Measurements from ENCODE around the gene CDHR2. TPM values are rescaled to one million over a fixed set of nuclear protein-coding genes. Genes with fewer than 3 reads are reported as not detected.
A peak's percentile ranks its signal among the peaks of the same experiment; 100 is the strongest.

Gene CDHR2
- total and polyA plus RNA-seq, 2 of the 13 experiments (the other 11 are each of a cell fraction or from before 2014, with no cell fraction given) = 17.9 to 20.9 TPM

DNA sequence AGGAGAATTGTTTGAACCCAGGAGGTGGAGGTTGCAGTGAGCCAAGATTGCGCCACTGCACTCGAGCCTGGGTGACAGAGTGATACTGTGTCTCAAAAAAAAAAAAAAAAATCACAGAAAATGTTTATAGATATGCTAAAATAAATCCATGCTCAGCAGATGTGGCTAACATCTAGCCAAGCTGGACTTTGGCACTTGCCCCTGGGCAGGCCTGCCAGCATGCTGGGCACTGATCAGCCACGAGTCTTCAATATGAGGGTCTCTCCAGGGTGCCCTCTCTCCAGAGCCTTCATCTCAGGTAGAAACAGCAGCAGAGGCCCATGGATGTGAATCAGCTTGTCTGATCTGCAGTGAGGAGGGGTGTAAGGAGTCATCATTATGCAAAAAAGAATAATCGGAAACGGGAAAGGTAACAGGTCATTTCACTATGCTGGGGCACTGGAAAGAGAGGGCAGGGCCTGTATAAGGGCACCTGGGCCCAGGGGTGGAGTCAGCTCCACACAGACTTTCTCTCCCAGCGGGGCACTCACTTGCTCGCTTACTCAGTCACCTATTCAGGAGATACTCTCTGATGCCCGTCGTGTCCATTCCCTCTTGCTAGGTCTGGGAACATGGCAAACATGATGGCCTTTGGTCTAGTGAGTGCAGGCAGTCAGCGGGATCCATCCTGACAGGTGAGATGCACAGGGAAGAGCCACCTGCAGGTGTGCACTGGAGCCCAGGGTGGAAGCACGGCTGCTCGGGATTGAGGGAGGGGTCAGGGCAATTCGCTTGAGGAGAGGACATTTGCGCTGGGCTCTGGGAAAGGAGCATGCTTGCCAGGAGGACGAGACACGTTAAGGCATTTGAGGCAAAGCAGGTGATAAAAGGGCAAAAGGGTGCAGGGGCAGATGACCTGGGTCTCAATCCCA lies 29.1 kb upstream of the CDHR2 start:
- ATAC-seq (peak; percentile 60), DNase-seq (ENCODE audit: low spot score) (no peak), FAIRE-seq (no peak)
- TF ChIP-seq, protein P1, sequence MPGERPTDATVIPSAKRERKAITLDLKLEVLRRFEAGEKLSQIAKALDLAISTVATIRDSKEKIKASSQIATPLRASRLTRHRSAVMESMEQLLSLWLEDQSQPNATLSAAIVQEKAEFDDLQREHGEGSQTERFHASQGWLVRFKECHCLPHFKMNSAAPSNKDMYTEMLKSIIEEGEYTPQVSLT (CRISPR knock-in tag; IDR thresholded peaks at IDR 0.05; ENCODE audit: borderline replicate concordance, low read depth) = no peak
- TF ChIP-seq ZNF792 (CRISPR knock-in tag; IDR thresholded peaks at IDR 0.05) = no peak
- TF ChIP-seq ZNF501 (CRISPR knock-in tag; IDR thresholded peaks at IDR 0.05) = no peak
- TF ChIP-seq ZNF614 (CRISPR knock-in tag; IDR thresholded peaks at IDR 0.05; ENCODE audit: borderline replicate concordance) = no peak
- TF ChIP-seq, protein P2, sequence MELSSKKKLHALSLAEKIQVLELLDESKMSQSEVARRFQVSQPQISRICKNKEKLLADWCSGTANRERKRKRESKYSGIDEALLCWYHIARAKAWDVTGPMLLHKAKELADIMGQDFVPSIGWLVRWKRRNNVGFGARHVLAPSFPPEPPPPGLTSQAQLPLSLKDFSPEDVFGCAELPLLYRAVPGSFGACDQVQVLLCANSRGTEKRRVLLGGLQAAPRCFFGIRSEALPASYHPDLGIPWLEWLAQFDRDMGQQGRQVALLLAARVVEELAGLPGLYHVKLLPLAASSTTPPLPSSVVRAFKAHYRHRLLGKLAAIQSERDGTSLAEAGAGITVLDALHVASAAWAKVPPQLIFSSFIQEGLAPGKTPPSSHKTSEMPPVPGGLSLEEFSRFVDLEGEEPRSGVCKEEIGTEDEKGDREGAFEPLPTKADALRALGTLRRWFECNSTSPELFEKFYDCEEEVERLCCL (CRISPR knock-in tag; IDR thresholded peaks at IDR 0.05; ENCODE audit: borderline replicate concordance) = no peak
- no peak for TF ChIP-seq NR2F2 (IDR thresholded peaks at IDR 0.05; ENCODE audit: borderline replicate concordance, low read depth)
- no peak for TF ChIP-seq ZNF775 (CRISPR knock-in tag; IDR thresholded peaks at IDR 0.05; ENCODE audit: borderline replicate concordance)
- no peak for TF ChIP-seq ZNF446 (CRISPR knock-in tag; IDR thresholded peaks at IDR 0.05)
- TF ChIP-seq, protein P3, sequence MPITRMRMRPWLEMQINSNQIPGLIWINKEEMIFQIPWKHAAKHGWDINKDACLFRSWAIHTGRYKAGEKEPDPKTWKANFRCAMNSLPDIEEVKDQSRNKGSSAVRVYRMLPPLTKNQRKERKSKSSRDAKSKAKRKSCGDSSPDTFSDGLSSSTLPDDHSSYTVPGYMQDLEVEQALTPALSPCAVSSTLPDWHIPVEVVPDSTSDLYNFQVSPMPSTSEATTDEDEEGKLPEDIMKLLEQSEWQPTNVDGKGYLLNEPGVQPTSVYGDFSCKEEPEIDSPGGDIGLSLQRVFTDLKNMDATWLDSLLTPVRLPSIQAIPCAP (CRISPR knock-in tag; IDR thresholded peaks at IDR 0.05; ENCODE audit: low read depth) = no peak
- TF ChIP-seq, protein P4, sequence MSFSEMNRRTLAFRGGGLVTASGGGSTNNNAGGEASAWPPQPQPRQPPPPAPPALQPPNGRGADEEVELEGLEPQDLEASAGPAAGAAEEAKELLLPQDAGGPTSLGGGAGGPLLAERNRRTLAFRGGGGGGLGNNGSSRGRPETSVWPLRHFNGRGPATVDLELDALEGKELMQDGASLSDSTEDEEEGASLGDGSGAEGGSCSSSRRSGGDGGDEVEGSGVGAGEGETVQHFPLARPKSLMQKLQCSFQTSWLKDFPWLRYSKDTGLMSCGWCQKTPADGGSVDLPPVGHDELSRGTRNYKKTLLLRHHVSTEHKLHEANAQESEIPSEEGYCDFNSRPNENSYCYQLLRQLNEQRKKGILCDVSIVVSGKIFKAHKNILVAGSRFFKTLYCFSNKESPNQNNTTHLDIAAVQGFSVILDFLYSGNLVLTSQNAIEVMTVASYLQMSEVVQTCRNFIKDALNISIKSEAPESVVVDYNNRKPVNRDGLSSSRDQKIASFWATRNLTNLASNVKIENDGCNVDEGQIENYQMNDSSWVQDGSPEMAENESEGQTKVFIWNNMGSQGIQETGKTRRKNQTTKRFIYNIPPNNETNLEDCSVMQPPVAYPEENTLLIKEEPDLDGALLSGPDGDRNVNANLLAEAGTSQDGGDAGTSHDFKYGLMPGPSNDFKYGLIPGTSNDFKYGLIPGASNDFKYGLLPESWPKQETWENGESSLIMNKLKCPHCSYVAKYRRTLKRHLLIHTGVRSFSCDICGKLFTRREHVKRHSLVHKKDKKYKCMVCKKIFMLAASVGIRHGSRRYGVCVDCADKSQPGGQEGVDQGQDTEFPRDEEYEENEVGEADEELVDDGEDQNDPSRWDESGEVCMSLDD (CRISPR knock-in tag; IDR thresholded peaks at IDR 0.05; ENCODE audit: borderline replicate concordance) = no peak
- TF ChIP-seq ZNF382 (CRISPR knock-in tag; IDR thresholded peaks at IDR 0.05; ENCODE audit: borderline replicate concordance) = no peak
- no peak for TF ChIP-seq KAT8 (CRISPR knock-in tag; IDR thresholded peaks at IDR 0.05)
- TF ChIP-seq NFIC (IDR thresholded peaks at IDR 0.05; ENCODE audit: low read length) = no peak
- TF ChIP-seq, protein P5, sequence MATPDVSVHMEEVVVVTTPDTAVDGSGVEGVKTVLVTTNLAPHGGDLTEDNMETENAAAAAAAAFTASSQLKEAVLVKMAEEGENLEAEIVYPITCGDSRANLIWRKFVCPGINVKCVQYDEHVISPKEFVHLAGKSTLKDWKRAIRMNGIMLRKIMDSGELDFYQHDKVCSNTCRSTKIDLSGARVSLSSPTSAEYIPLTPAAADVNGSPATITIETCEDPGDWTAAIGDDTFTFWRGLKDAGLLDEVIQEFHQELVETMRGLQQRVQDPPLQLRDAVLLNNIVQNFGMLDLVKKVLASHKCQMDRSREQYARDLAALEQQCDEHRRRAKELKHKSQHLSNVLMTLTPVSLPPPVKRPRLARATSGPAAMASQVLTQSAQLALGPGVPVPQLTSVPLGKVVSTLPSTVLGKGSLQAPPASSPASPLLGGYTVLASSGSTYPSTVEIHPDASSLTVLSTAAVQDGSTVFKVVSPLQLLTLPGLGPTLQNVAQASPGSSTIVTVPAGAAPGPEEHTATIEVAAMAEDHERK (CRISPR knock-in tag; IDR thresholded peaks at IDR 0.05; ENCODE audit: low read depth) = no peak
- TF ChIP-seq RXRA (CRISPR knock-in tag; IDR thresholded peaks at IDR 0.05) = no peak
- no peak for TF ChIP-seq GZF1 (CRISPR knock-in tag; IDR thresholded peaks at IDR 0.05)
- in situ Hi-C loops (cut with HindIII; ENCODE audit: extremely low pct_ligation_motif_present, low pct_unique_long_range_greater_than_20kb) (no loop called here), intact Hi-C loops (cut with micrococcal nuclease; ENCODE audit: unreplicated experiment) (no loop called here)
- Histone ChIP-seq H3K9ac (ENCODE audit: insufficient read depth, low read depth, low read length) (no peak overlapping the region), H3K79me2 (ENCODE audit: insufficient read depth, low read length) (no peaks in the 10 kb centered on the region), H3K27ac (ENCODE audit: extremely low read length, insufficient read depth, low read length) (no peak overlapping the region), H3K4me2 (ENCODE audit: low read depth, low read length) (peak overlapping the region; percentile 33; the same call in 1 of the 2 replicates), H4K20me1 (ENCODE audit: insufficient read depth, low read length) (no peaks in the 10 kb centered on the region), H3K4me1 (ENCODE audit: insufficient read depth, low read length) (peaks cover 29% of the 10 kb centered on the region), H3K36me3 (replicated peaks in 1 of 2; ENCODE audit: control insufficient read depth in 1 of 2, insufficient read depth in 2 of 2, low read length in 2 of 2) (no peaks in the 10 kb centered on the region), H3K9me3 (ENCODE audit: low read length) (no peaks in the 10 kb centered on the region), H3K4me3 (replicated peaks in 1 of 3; ENCODE audit: insufficient read depth in 1 of 3, low read depth in 2 of 3, low read length in 3 of 3) (no peak overlapping the region), H2AFZ (ENCODE audit: low read length) (no peak overlapping the region), H3K27me3 (ENCODE audit: control insufficient read depth in 1 of 2, insufficient read depth in 2 of 2, low read length in 2 of 2) (peaks cover 0 to 8% of the 10 kb centered on the region in 2 experiments; a peak in 2 of 5 replicates)
- CTCF ChIA-PET (ENCODE audit: low intra/inter-chr PET ratio, low total read pairs) = no interaction called here
- POLR2A ChIA-PET = interaction anchor here (0.6 kb wide), 1 partner anchor 8 kb away, joined by 3 read pairs; no protein-coding TSS in a partner anchor
- no TSS peak for BruUV-seq (replicated peaks)
- WGBS (ENCODE audit: low lambda C conversion rate) = 8% methylated on average over 13 of the region's 16 CpGs

Measured in HepG2 (cell line).